B cell (primary cell): ENCODE data around the gene BPIFB6.

Source experiments
- CTCF ChIP-seq: fragments of 200-600 bp; IDR thresholded peaks from one replicate; pipeline ENCODE4 v1.8.0; 2022; ENCODE audit warnings: antibody characterized with exemption, mild to moderate bottlenecking
- EZH2 ChIP-seq: IDR thresholded peaks from 2 replicates; pipeline ENCODE4 v1.6.1; 2012; ENCODE audit warnings: borderline replicate concordance, low read depth, mild to moderate bottlenecking, moderate library complexity, low read length; ENCODE audit not compliant: insufficient read depth, poor library complexity, severe bottlenecking

GRCh38 chr20:33022289-33022688 lies 9.2 kb upstream of the BPIFB6 start:
- TF ChIP-seq CTCF (no peak), EZH2 (no peak)
